Endothelial cell of umbilical vein (primary cell): Measurements from ENCODE around the gene CHMP6. TPM values are rescaled to one million over a fixed set of nuclear protein-coding genes. Genes with fewer than 3 reads are reported as not detected.

Source experiments
- BruUV-seq: library from RNA; stranded (reverse); fragments of 400-500 nt; replicated peaks from 2 replicates; lab custom pipeline; 2021; lab: Mats Ljungman, UMichigan
- CTCF ChIA-PET: fragments of 300-600, 350-600 bp; sonication (Branson Sonifier 250); formaldehyde crosslinking; loops from one replicate; lab custom pipeline; 2021; ENCODE audit warnings: antibody characterized with exemption, inconsistent platforms; lab: Charles Lee
- POLR2A ChIA-PET: fragments of 300-600, 350-600 bp; sonication (Branson Sonifier 250); formaldehyde crosslinking; loops from one replicate; lab custom pipeline; 2021; ENCODE audit warnings: antibody characterized with exemption, inconsistent platforms; lab: Charles Lee
- DNase-seq: peaks from one replicate; pipeline ENCODE4 v3.0.0-alpha.2; 2011; ENCODE audit warnings: low read depth, low spot score
- FAIRE-seq: peaks from 2 replicates; lab custom pipeline; 2011; peaks lifted over from hg19 to GRCh38; lab: Jason Lieb, UNC
- H2AFZ ChIP-seq: 2 replicates; pipeline ENCODE4 v1.6.0; 2012; ENCODE audit warnings: low read depth, low read length, control low read depth, inconsistent platforms
- H3K27ac ChIP-seq: 2 replicates; pipeline ENCODE4 v1.5.1; 2011; ENCODE audit warnings: low read depth, mild to moderate bottlenecking, control low read depth, low read length, moderate library complexity; ENCODE audit not compliant: insufficient read depth
- H3K27me3 ChIP-seq, 2 experiments: 2 replicates each; pipeline versions ENCODE4 v1.6.0 to v1.6.1; 2011; ENCODE audit warnings: low read length in 2 of 2, mixed read lengths in 1 of 2; ENCODE audit not compliant: control insufficient read depth in 2 of 2, insufficient read depth in 2 of 2
- H3K36me3 ChIP-seq, 2 experiments: 2 replicates in 1 of 2; 3 replicates in 1 of 2; pipeline ENCODE4 v1.5.1; 2011; ENCODE audit warnings: low read length in 2 of 2, mild to moderate bottlenecking in 1 of 2, moderate library complexity in 1 of 2; ENCODE audit not compliant: control insufficient read depth in 2 of 2, insufficient read depth in 2 of 2; ENCODE audit errors: extremely low read depth in 1 of 2
- H3K4me1 ChIP-seq: 3 replicates; pipeline ENCODE4 v1.5.1; 2011; ENCODE audit warnings: mild to moderate bottlenecking, low read length; ENCODE audit not compliant: control insufficient read depth, insufficient read depth; ENCODE audit errors: extremely low read depth
- H3K4me2 ChIP-seq: 2 replicates; pipeline ENCODE4 v1.6.1; 2011; ENCODE audit warnings: low read length, control low read depth, mixed read lengths; ENCODE audit not compliant: insufficient read depth
- H3K4me3 ChIP-seq, 3 experiments: fragments of 200-600 bp in 1 of 3; sonication (generic), shearing (Covaris generic) in 1 of 3; replicated peaks in 1 of 3; 2 replicates each; pipeline ENCODE4 v1.5.1; 2011 to 2016; ENCODE audit warnings: control low read depth in 3 of 3, low read length in 3 of 3, mild to moderate bottlenecking in 2 of 3, inconsistent platforms in 1 of 3, low read depth in 1 of 3, moderate library complexity in 1 of 3; ENCODE audit not compliant: insufficient read depth in 1 of 3
- H3K79me2 ChIP-seq: 2 replicates; pipeline ENCODE4 v1.6.0; 2012; ENCODE audit warnings: low read length, inconsistent platforms; ENCODE audit not compliant: control insufficient read depth, insufficient read depth
- H3K9ac ChIP-seq: replicated peaks from 2 replicates; pipeline ENCODE3; 2011; ENCODE audit warnings: low read length, control low read depth; ENCODE audit not compliant: insufficient read depth; ENCODE audit errors: extremely low read depth
- H3K9me1 ChIP-seq: replicated peaks from 3 replicates; pipeline ENCODE4 v1.6.0; 2011; ENCODE audit warnings: mild to moderate bottlenecking, low read length; ENCODE audit not compliant: control insufficient read depth, insufficient read depth; ENCODE audit errors: extremely low read depth
- H3K9me3 ChIP-seq: replicated peaks from 2 replicates; pipeline ENCODE4 v1.5.1; 2012; ENCODE audit warnings: low read length, inconsistent platforms; ENCODE audit not compliant: control insufficient read depth, insufficient read depth
- H4K20me1 ChIP-seq: replicated peaks from 2 replicates; pipeline ENCODE3; 2011; ENCODE audit warnings: mild to moderate bottlenecking, low read length; ENCODE audit not compliant: control insufficient read depth, insufficient read depth; ENCODE audit errors: extremely low read depth
- EZH2 ChIP-seq: IDR thresholded peaks from 2 replicates; pipeline ENCODE4 v1.6.1; 2012; ENCODE audit warnings: borderline replicate concordance, low read depth, mild to moderate bottlenecking, moderate library complexity, low read length, inconsistent platforms; ENCODE audit not compliant: severe bottlenecking
- FOS ChIP-seq: IDR thresholded peaks from 2 replicates; pipeline ENCODE4 v1.6.1; 2011; ENCODE audit warnings: mild to moderate bottlenecking, low read length, moderate library complexity, borderline replicate concordance; ENCODE audit not compliant: insufficient read depth
- GATA2 ChIP-seq: IDR thresholded peaks from 2 replicates; pipeline ENCODE4 v1.7.0; 2011; ENCODE audit warnings: low read depth, mild to moderate bottlenecking, moderate library complexity, mixed read lengths, low read length; ENCODE audit not compliant: insufficient read length, insufficient read depth
- JUN ChIP-seq: IDR thresholded peaks from 2 replicates; pipeline ENCODE4 v1.6.1; 2011; ENCODE audit warnings: borderline replicate concordance, low read depth; ENCODE audit not compliant: insufficient read length, insufficient read depth
- MAX ChIP-seq: IDR thresholded peaks from 2 replicates; pipeline ENCODE4 v1.6.1; 2011; ENCODE audit not compliant: insufficient read depth, insufficient read length
- MYC ChIP-seq: IDR thresholded peaks from one replicate; pipeline ENCODE4 v1.6.1; 2011; ENCODE audit warnings: mild to moderate bottlenecking, low read depth, low read length
- POLR2A ChIP-seq: IDR thresholded peaks from 2 replicates; pipeline ENCODE4 v1.6.1; 2012; ENCODE audit warnings: low read depth, mild to moderate bottlenecking, control low read depth, low read length
- POLR2AphosphoS5 ChIP-seq: IDR thresholded peaks from 2 replicates; pipeline ENCODE4 v1.6.1; 2012; ENCODE audit warnings: low read depth, mild to moderate bottlenecking, control low read depth, low read length, moderate library complexity; ENCODE audit not compliant: insufficient read depth
- dilution Hi-C: fragments of 300-500 bp; cut with MboI; formaldehyde crosslinking; loops from one replicate; pipeline ENCODE4 v1.15.0; 2019; ENCODE audit warnings: low sequenced_read_pairs; ENCODE audit not compliant: extremely low pct_ligation_motif_present
- intact Hi-C: fragments of 100-400 bp; cut with micrococcal nuclease; formaldehyde crosslinking; loops from one replicate; pipeline ENCODE4 v1.10.0; 2022
- polyA plus RNA-seq, 4 experiments: library from polyadenylated mRNA; depleted of rRNA in 3 of 4; stranded (reverse) in 3 of 4; unstranded in 1 of 4; fragments of >200 nt; gene quantifications; 2 replicates each; pipeline versions ENCODE4 v1.2.1 to v1.2.3, GENCODE V29; 2011 to 2012; ENCODE audit warnings: missing spikeins in 1 of 4
- total RNA-seq: library from RNA; stranded (reverse); gene quantifications from 2 replicates; pipeline ENCODE4 v1.2.3, GENCODE V29; 2021
- TF ChIP-seq, protein P1 (sequence below), 2 donors: IDR thresholded peaks; 1 replicate in 1 of 2; 2 replicates in 1 of 2; pipeline ENCODE4 v1.5.1; 2011; ENCODE audit warnings: low read length in 2 of 2, mild to moderate bottlenecking in 2 of 2, moderate library complexity in 2 of 2, control low read depth in 1 of 2, inconsistent platforms in 1 of 2, low read depth in 1 of 2; ENCODE audit not compliant: insufficient read depth in 1 of 2; ENCODE audit errors: extremely low read depth in 1 of 2

The CHMP6 gene
- total and polyA plus RNA-seq, 2 donors (not counting 3 experiments of a cell fraction or from before 2014, with no cell fraction given) = 42.5 to 48.5 TPM

GRCh38 chr17:81039096-81039495 lies 47.5 kb downstream of the CHMP6 start:
- dilution Hi-C loops = no loop called here
- H4K20me1 ChIP-seq = no peaks in the 10 kb centered on the region
- intact Hi-C loops = no loop called here

More at GRCh38 chr17:81039096-81039495, 47.5 kb downstream of the CHMP6 start:
- no peak overlapping the region for H2AFZ ChIP-seq
- H3K9ac ChIP-seq = no peak overlapping the region
- H3K9me3 ChIP-seq = no peaks in the 10 kb centered on the region
- no peak overlapping the region for H3K27ac ChIP-seq
- FAIRE-seq (no peak), DNase-seq (no peak)
- no peaks in the 10 kb centered on the region for H3K36me3 ChIP-seq
- peaks cover 15% of the 10 kb centered on the region for H3K4me1 ChIP-seq
- H3K4me3 ChIP-seq = no peak overlapping the region
- POLR2A ChIA-PET = no interaction called here
- CTCF ChIA-PET = no interaction called here
- no TSS peak for BruUV-seq
- H3K79me2 ChIP-seq = peaks cover 5% of the 10 kb centered on the region
- H3K27me3 ChIP-seq = no peaks in the 10 kb centered on the region
- H3K4me2 ChIP-seq = no peak overlapping the region
- TF ChIP-seq POLR2A = no peak
- no peak for TF ChIP-seq MAX
- TF ChIP-seq JUN = no peak
- no peak for TF ChIP-seq FOS
- TF ChIP-seq, protein P1, sequence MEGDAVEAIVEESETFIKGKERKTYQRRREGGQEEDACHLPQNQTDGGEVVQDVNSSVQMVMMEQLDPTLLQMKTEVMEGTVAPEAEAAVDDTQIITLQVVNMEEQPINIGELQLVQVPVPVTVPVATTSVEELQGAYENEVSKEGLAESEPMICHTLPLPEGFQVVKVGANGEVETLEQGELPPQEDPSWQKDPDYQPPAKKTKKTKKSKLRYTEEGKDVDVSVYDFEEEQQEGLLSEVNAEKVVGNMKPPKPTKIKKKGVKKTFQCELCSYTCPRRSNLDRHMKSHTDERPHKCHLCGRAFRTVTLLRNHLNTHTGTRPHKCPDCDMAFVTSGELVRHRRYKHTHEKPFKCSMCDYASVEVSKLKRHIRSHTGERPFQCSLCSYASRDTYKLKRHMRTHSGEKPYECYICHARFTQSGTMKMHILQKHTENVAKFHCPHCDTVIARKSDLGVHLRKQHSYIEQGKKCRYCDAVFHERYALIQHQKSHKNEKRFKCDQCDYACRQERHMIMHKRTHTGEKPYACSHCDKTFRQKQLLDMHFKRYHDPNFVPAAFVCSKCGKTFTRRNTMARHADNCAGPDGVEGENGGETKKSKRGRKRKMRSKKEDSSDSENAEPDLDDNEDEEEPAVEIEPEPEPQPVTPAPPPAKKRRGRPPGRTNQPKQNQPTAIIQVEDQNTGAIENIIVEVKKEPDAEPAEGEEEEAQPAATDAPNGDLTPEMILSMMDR (IDR thresholded peaks at IDR 0.05; ENCODE audit: extremely low read depth in 1 of 2, insufficient read depth in 1 of 2, low read depth in 1 of 2, low read length in 2 of 2) = no peak
- no peak for TF ChIP-seq EZH2
- no peak for TF ChIP-seq GATA2
- no peak for TF ChIP-seq POLR2AphosphoS5
- TF ChIP-seq MYC = no peak
- no peaks in the 10 kb centered on the region for H3K9me1 ChIP-seq
